NCI-H2029 treated with DMSO at 0.1 percent for 48 hours (cell line): Measurements from ENCODE around the gene THNSL1.

Experiments
- DNase-seq: peaks from one replicate; lab custom pipeline; 2025; lab: John Stamatoyannopoulos, UW

Gene THNSL1

DNA sequence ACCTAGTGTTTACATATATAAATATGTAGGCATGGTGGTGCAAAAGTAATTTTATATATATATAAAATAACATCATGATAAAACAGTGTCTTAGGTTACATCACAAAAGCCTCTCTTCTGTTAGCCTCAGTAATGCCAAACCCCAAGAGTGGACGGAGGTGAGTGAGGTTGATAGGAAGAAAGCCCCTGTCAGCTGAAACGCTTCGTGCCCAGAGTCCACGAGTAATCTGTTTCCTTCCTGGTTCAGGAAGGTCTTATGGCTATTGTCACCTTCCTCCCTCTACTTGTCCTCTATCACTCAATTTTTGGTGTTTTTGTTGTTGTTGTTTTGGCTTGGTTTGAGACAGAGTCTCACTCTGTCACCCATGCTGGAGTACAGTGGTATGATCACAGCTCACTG, 41.5 kb downstream of the THNSL1 start:
- DNase-seq: no peak

DNA sequence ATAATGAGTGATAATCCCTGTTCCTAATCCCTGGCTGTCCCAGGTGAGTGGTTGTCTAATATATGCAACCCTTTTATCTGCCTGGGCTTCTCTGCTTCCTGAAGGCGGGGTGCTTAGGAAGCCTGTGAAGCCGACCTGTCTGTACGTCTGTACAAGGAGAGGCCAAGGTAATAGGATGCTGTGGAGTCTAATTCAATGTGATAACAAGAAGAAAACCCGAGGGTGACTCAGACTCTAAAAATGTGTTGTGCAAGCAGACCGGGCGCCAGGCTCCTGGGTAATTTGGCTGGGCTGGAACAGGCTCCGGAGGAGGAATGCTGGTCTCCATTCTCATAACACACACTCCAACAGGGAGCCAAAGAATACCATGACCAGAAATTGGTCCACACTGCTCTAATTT, 43.6 kb downstream of the THNSL1 start:
- DNase-seq: no peak

DNA sequence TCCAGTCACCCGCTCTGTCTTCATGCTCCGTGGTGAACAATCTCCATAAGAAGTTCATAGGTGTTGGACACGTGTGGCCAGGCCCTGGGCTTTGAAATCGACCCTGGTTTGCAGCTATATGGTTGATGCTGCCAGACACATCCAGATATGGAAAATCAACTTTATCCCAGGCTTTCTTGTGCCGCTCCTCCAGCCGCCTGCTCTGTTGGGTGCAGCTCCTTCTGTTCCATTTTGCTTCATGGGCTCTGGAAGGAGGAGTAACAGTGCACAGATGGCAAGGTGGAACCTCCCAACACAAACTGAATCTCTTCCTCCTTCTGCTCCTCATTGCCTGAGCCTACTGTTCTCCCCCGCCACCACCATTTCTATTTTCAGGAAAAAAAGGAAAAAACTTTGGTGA, 44.7 kb downstream of the THNSL1 start:
- no peak for DNase-seq

DNA sequence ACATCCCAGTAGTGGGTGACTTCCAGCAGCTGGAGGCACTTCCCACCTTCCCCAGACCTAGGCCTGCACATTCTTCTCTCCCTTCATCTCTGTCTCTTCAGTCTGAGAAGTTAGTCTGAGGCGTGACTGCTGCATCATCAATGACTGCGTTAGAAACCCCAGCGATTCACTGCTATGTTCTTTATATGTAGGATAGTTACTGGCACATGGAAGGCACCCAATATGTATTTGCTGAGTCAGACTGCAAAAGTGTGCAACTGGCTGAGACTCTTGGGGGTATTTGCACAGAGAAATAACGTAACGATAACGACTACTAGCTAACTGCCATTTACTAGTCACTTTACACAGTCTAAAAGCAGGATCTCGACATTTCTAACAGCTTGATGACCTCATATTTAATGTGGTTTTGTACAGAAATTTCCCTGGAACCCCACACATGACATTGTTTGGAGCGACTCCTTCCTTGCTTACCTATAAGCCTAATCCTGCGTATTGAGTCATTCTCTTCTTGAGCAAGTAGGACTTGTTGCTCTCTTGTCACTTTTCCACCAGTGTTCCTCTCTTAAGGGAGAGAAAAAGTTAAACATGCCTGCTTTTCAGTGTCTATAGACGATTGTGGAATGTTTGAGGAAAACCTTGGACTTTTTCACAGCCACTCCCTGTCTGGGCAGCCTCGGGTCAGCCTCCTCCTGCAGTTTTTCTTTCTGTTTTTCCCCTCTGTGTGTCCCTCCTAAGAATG, 45.5 kb downstream of the THNSL1 start:
- no peak for DNase-seq

DNA sequence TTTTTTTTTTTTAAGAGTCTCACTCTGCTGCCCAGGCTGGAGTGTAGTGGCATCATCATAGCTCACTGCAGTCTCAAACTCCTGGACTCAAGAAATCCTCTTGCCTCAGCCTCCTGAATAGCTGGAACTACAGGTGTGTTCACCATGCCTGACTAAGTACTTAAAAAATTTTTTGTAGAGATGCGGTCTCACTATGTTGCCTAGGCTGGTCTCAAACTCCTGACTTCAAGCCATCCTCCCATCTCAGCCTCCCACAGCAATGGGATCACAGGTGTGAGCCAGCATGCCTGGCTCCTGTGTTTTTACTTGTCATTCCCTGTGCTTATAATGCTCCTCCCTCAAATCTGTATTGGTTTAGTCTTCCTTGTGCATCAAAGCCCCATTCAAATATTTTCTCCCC, 46.7 kb downstream of the THNSL1 start:
- no peak for DNase-seq

DNA sequence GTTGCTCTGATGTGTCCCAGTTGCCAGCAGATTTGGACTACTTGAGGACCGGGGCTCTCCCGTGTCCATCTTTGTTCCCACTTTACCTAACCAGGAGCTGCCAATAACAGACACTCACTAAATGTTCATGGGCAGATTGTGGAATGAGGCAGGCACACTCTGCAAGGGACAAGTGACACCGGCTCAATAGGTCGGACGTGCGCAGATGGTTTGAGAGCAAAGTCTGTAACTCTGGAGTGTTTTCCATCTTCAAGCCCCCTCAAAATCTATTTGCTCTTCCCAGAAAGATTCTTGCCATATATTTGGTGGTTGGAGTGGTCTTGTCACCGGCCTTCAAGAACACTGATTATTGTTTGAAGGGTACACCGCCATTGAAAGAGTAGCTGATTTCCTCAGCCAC, 47.2 kb downstream of the THNSL1 start:
- DNase-seq: no peak

DNA sequence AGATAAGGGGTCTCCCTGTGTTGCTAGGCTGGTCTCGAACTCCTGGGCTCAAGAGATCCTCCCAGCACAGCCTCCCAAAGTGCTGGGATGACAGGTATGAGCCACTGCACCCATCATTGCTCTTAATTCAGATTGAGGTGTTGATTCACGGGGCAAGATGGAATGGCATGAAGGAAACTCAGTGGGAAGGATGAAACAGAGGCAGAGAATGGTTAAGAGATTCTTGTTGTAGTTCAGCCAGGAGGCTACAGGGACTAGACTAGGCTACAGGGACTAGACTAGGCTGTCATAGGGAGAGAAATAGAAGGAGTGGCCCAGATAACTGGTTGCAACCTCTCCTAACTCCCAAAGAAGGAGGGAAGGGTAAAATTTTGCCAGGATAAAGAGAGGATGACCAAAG, 48.0 kb downstream of the THNSL1 start:
- no peak for DNase-seq

DNA sequence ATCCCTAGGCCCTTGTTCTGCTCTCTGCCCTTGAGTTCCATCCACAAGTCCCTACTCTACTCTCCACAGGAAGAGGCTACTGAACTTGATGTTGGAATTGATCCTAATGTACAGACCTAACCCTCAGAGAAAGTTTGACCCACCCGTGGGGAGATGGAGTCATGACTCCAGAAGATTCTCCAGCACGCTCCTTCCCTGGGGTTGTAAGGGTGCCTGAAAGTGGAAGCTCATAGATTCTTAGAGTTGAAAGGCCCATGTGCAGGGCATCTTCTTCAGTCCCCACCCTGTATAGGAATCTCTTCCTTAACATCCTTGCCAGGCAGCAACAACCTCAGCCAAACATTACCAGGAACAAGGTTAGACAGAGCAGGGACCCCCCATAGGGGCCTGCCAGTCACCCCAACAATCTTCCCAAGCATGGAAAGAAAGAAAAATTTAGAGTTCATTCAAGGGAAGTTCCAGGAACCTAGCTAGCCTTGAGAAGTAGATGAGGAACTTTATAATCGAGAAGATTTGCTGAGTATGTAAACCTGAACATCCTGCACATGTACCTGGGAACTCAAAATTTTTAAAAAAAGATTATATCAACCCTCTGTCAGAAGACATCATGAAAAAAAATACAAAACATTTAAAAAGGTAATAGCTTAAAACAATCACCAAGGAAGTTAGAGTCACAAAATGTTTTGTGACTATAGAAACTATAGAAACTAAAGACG, 49.5 kb downstream of the THNSL1 start:
- DNase-seq: no peak

DNA sequence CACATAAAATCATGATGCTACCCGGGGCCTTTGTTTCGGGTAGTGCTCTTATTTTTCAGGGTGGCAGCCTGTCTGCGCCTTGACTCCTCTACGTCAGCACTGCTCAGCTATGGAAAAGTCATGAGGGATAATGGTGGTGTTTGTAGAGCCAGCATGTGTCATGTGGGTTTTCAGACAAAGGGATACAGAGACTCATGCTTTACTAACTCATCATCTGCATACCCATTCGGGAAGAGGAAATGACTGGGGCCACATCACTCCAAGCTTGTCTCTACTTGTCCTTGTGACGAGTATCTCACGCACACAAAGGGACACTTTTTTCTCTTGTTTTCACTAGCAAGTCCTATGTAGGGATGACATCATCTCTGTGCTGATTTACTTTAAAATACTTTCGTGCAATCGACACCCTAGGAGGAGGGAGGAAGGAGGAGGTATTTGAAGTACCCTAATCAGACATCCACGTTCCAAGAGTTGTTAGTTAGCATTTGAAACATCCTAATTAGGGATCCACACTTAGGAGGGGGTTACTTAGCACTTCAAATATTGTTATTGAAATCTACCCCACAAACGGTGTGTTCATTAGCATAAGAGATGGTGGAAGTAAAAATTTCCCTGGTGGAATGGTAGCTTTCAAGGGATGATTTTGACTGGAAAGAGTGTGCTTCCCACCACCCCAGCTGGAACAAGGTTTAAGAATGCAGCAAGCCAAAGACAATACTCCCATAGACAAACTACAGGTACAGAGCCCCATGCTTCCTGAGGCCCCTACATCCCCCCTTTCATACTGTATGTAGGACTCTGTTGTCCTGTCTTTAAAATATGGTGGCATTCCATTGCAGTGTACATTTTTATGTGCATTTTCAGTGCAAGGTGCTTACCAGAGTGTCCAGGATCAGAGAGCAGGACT, 52.0 kb downstream of the THNSL1 start:
- DNase-seq: no peak

DNA sequence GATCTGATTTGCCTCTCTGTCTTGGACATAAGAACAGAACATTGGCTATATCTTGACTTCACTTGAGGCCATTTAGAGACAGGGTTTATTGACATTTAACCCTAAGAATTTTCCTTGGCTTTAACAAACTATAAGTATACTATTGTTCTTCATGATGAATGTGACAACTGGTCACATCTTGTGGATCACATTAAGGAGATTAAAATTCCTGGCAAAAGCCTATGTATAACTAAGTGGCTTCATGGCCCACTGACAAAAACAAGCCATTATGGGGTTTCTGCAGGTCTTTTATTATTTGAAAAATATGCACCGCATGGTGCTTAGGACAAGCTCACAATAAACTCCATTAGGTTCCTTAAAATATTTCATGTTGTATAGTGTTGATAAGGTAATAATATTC, 54.8 kb downstream of the THNSL1 start:
- DNase-seq: no peak

DNA sequence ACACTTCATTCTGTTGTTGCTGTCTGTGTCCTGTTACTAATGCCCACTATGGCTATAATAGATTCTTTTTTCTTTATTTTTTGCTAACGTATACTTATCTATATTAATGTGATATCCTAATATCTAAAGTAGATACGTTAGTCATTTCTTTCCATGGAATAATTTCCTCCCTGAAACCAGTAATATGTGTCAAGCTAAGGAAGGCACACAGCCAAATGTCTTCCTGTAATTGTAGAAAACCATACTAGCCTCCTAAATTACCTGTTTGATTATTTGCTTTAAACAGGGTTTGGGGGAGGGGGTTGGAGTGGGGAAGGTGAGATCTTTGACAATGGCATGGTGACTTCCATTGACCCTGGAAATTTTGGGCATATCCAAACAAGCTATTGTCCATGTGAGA, 56.4 kb downstream of the THNSL1 start:
- no peak for DNase-seq

DNA sequence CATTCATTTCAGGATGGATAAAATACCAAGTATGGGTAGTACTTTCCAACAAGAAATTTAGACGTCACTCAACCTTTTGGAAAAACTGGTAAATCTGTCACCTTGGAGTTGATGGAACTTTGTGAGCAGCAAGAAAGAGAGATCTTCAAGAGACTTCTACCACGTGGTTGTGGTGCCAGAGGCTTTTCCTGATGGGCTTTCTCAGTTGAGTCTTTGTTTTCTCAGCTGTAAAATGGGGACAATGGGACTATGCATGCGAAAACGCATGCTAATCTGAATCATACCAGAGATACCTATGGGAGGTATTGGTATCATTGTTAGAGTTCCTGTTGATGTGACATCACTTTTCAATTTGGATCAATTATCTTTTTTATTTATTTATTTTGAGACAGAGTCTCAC, 59.4 kb downstream of the THNSL1 start:
- no peak for DNase-seq
